GM06990 (cell line): ENCODE measurements around the gene ASS1.

Experiments
- DNase-seq: peaks from one replicate; pipeline ENCODE4 v3.0.0-alpha.2; 2011; ENCODE audit not compliant: insufficient read length; ENCODE audit errors: extremely low read depth
- H3K27me3 ChIP-seq: replicated peaks from 2 replicates; pipeline ENCODE4 v1.6.0; 2011; ENCODE audit warnings: low read length; ENCODE audit not compliant: control insufficient read depth, insufficient read depth
- H3K36me3 ChIP-seq: 2 replicates; pipeline ENCODE4 v1.5.1; 2011; ENCODE audit warnings: low read length; ENCODE audit not compliant: control insufficient read depth, insufficient read depth
- H3K4me3 ChIP-seq: replicated peaks from 2 replicates; pipeline ENCODE4 v1.5.1; 2011; ENCODE audit warnings: low read depth, mild to moderate bottlenecking, control low read depth, low read length
- CTCF ChIP-seq: IDR thresholded peaks from 2 replicates; pipeline ENCODE4 v1.5.1; 2011; ENCODE audit warnings: low read length, control low read depth, mild to moderate bottlenecking, inconsistent platforms; ENCODE audit not compliant: insufficient read depth, poor library complexity, severe bottlenecking

The ASS1 gene

GRCh38 chr9:130528674-130529073 is 83.9 kb downstream of the ASS1 start:
- TF ChIP-seq CTCF: no peak
- no peak overlapping the region for H3K4me3 ChIP-seq
- H3K27me3 ChIP-seq: no peaks in the 10 kb centered on the region; the same call in 1 of the 2 replicates
- DNase-seq: no peak
- no peaks in the 10 kb centered on the region for H3K36me3 ChIP-seq

GRCh38 chr9:130530938-130531337 is 86.2 kb downstream of the ASS1 start:
- TF ChIP-seq CTCF: no peak
- DNase-seq: no peak
- H3K36me3 ChIP-seq: no peaks in the 10 kb centered on the region
- H3K4me3 ChIP-seq: no peak overlapping the region
- H3K27me3 ChIP-seq: peaks cover 2% of the 10 kb centered on the region; the same call in 1 of the 2 replicates

- peaks cover 2% of the 10 kb centered on the region; the same call in 1 of the 2 replicates for H3K27me3 ChIP-seq
- no peak for DNase-seq
- H3K36me3 ChIP-seq: no peaks in the 10 kb centered on the region
- TF ChIP-seq CTCF: no peak
- H3K4me3 ChIP-seq: no peak overlapping the region
Observed at GRCh38 chr9:130531670-130532069, 86.9 kb downstream of the ASS1 start.

DNA sequence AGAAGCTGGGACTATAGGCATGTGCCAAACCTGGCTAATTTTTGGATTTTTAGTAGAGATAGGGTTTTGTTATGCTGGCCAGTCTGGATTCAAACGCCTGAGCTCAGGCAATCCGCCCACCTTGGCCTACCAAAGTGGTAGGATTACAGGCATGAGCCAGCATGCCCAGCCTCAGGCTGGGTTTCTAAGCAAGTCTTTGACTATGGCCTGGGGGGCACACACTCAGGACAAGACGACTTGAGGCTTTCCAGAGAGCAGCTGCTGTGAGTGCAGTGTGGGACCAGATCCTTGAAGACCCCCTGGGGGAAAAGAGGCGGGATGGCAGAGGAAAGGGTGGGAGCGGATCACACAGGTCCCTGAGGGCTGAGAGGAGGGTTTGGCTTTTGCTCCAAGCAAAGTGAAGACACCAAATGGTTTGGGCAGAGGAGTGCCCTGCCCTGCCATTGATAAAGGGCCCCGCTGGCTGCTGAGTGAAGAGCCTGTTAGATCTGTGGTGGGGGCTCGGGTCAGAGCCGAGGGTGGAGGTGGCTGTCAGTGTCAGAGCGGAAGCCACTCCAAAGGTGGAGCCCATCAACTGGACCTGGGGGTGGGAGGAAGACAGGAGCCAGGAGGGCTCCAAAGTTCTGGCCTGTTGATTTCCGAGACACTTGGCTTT is 87.8 kb downstream of the ASS1 start:
- TF ChIP-seq CTCF: no peak
- DNase-seq: no peak
- H3K4me3 ChIP-seq: no peak overlapping the region
- H3K27me3 ChIP-seq: peaks cover 5% of the 10 kb centered on the region; the same call in 1 of the 2 replicates
- H3K36me3 ChIP-seq: no peaks in the 10 kb centered on the region

DNA sequence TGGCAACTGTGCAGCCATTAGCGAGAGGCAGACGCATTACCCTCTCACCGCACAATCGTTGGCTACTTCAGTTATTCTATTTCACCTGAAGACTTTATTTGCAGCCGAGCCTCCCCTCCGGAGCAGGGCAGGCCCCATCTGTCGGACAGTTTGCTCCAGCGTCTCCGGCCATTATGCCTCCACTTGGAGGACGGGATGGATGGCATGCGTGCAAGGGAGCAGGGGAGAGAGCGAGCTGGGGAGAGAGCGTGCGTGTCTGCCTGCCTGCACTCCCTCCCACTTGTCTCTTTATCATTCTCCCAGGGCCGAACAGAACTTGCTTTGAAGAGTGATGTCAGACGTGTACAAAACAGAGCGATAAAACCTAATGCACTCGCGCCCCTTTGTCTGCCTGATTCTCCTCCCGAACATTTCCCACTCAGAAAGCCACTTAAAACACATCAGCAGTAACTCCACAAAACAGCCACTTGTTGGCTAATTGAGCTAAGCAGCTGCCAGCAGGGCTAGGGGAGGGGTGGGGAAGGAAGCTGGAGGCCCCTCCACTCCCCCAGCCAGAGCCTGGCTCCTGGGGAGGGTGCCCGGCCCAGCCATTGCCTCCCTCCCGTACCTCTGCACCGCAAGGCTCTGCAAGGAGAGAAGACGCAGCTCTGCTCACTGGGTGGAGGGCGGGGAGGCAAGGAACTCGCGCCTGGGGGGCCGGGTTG is 91.2 kb downstream of the ASS1 start:
- peaks cover 11% of the 10 kb centered on the region for H3K27me3 ChIP-seq
- no peak overlapping the region for H3K4me3 ChIP-seq
- DNase-seq: no peak
- no peaks in the 10 kb centered on the region for H3K36me3 ChIP-seq
- no peak for TF ChIP-seq CTCF

GRCh38 chr9:130536701-130537107 is 91.9 kb downstream of the ASS1 start:
- H3K4me3 ChIP-seq: no peak overlapping the region
- H3K36me3 ChIP-seq: no peaks in the 10 kb centered on the region
- H3K27me3 ChIP-seq: peaks cover 11% of the 10 kb centered on the region
- DNase-seq: no peak
- no peak for TF ChIP-seq CTCF
